NCI-H774 (cell line): ENCODE measurements around the gene KYAT1.

Source experiments
- DNase-seq: peaks from one replicate; lab custom pipeline; 2025; lab: John Stamatoyannopoulos, UW

The KYAT1 gene

DNA sequence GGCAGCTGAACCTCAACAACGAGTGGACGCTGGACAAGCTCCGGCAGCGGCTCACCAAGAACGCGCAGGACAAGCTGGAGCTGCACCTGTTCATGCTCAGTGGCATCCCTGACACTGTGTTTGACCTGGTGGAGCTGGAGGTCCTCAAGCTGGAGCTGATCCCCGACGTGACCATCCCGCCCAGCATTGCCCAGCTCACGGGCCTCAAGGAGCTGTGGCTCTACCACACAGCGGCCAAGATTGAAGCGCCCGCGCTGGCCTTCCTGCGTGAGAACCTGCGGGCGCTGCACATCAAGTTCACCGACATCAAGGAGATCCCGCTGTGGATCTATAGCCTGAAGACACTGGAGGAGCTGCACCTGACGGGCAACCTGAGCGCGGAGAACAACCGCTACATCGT lies 26.6 kb upstream of the KYAT1 start:
- no peak for DNase-seq

DNA sequence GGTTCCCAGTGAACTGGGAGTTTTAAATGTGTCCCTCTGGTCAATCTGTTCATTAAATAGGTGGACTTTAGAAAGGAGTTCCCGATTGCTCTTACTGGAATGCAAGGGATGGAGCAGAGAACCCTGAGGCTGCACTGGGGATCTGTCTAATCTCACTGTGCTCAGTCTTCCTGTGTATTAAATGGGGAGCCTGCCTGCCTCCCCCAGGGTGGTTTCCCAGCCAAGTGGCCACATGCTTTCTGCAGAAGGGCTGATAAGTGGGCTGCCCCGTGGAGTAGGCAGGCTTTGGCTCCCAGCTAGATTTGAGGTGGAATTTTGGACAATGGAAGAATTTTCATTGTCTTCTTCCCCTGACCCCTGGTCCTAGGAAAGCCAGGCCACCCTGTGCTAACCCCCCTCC lies 25.0 kb upstream of the KYAT1 start:
- DNase-seq: no peak

DNA sequence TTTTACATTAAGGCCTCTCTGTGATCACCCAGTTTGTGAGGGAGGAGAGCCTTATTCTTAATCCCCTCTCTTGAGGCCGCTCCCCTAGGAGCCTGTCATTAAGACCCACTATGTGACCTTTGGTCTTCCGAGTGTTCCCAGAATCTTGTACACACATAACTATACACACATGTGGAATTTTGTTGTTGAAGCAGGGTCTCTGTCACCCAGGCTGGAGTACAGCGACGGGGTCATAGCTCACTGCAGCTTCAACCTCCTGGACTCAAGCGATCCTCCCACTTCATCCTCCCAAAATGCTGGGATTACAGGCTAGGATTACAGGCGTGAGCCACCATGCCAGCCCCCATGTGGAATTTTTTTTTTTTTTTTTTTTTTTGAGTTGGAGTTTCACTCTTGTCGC lies 24.2 kb upstream of the KYAT1 start:
- no peak for DNase-seq

DNA sequence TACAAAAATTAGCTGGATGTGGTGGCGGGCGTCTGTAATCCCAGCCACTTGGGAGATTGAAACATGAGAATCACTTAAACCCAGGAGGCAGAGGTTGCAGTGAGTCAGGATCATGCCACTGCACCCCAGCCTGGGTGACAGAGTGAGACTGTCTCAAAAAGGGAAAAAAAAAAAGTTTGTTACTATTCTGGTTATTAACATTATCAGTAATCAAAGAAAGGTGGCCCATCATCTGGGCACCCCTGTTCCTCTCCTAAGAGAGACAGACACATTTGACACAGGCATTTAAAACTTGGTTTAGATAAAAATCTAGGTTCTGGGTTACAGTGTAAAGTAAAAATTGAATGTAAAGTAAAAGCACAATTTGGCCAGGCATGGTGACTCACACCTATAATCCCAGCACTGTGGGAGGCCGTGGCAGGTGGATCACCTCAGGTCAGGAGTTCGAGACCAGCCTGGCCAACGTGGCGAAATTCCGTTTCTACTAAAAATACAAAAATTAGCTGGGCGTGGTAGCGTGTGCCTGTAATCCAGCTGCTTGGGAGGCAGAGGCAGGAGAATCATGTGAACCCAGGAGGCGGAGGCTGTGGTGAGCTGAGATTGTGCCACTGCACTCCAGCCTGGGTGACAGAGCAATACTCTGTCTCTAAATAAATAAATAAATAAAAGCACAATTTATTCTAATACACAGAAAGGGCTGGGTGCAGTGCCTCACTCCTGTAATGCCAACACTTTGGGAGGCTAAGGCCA lies 22.3 kb upstream of the KYAT1 start:
- DNase-seq: no peak

DNA sequence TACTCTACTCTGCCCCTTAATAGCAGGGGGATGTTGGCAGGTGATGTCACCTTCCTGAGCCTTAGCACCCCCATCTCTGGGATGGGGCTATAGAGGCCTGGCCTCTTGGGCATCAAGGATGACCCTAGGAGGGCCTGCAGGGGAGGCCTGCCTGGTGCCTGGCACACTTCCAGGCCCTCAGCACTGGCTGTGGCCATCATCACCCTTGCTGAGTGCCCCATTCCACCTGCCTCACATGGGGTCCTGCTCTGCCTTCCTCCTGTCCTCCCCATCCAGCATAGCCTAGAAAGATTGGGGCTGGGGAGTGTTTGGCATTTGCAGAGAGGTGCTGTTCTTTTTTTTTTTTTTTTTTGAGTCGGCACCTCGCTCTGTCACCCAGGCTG lies 21.3 kb upstream of the KYAT1 start:
- no peak for DNase-seq

DNA sequence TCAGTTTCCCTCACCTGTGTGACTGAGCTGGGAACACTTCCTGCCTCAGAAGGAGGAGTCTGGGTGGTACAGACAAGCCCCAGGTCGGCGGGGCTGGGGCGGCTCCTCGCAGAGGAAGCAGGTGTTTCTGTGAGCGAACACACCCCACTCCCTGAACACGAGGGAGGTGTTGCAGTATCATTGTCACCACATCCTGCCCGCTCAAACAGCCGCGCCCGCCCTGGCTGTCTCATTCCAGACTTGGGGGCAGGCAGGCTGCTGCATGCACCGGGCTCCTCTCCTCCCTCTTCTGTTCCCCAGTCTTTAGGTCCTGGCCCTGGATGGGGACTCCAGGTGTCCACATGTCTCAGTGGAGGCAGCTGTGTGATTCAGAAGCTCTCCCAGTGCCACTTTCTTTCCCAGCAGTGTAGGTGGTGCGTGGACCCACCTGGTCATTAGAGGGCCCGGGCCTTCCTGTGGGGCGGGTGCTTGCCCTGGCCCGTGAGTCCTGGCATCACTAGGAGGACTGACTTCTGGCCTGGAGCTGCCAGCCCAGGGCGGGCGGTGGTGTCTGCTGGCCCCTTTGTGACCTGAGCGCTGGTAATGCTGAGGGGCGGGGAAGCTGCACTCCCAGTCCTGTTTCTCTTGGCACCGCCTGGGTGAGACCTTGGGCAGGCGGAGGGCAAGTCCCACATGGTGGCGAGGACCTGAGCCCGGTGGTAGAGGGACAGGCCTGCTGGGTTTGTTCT lies 20.8 kb upstream of the KYAT1 start:
- no peak for DNase-seq

DNA sequence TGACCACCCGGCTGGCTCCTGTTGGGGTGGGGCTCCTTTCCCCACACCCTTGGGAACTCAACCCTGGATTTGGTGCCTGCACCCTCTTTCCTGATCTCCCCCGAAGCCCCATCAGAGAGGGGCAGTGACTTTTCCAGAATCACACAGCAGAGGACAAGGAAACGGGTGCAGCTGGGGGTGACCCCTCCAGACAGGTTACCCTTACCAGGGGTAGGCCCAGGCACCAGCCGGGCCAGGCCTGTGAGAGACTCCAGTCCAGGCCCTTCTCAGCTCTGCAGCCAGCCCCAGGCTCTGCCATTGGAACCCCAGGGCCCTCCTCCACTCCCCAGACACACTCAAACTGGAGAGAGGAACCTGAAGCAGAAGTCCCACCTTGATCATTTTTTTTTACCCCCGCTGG lies 20.1 kb upstream of the KYAT1 start:
- no peak for DNase-seq

DNA sequence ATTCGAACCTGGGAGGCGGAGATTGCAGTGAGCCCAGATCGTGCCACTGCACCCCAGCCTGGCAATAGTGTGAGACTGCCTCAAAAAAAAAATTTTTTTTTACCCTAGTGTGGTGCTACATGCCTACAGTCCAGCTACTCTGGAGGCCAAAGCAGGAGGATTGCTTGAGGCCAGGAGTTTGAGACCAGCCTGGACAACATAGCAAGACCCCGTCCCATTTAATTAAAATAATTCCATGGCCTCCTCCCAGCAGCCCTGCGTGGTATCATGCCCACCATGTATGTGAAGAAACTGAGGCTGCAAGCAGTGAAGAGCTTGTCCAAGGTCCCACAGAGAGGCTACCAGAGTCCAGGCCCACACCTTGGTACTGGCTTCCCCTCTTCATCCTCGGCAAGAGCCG lies 19.6 kb upstream of the KYAT1 start:
- no peak for DNase-seq

DNA sequence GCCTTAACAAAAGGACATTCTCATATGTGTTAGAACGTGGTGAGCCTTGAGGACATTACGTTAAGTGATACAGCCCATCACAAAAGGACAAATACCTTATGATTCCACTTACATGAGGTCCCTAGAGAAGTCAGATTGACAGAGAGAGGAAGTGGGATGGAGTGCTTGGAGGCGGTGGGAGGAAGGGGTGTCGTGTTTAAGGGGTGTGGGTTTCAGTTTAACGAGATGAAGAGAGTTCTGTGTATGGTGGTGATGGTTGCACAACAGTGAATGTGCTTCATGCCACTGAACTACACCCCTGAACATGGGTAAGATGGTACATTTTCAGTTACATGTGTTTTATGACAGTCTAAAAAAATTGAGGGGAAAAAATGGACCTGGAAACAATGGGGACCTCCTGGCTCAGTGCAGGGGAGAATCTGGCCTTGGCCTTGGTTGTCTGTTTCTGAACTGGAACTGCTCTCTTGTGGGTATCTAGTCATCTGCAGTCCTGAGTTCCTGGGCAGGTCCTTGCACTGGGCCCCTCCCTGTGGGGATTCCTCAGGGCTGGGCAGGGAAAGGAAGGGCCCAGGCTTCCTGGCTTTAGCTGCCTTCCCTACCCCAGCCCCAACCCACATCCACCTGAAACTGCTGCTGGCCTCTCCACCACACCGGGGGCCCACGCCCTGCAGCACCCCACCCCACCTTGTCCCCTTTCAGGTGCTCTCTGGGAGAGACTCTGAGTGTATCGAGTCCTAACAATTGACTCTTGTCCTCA lies 18.0 kb upstream of the KYAT1 start:
- DNase-seq: no peak

DNA sequence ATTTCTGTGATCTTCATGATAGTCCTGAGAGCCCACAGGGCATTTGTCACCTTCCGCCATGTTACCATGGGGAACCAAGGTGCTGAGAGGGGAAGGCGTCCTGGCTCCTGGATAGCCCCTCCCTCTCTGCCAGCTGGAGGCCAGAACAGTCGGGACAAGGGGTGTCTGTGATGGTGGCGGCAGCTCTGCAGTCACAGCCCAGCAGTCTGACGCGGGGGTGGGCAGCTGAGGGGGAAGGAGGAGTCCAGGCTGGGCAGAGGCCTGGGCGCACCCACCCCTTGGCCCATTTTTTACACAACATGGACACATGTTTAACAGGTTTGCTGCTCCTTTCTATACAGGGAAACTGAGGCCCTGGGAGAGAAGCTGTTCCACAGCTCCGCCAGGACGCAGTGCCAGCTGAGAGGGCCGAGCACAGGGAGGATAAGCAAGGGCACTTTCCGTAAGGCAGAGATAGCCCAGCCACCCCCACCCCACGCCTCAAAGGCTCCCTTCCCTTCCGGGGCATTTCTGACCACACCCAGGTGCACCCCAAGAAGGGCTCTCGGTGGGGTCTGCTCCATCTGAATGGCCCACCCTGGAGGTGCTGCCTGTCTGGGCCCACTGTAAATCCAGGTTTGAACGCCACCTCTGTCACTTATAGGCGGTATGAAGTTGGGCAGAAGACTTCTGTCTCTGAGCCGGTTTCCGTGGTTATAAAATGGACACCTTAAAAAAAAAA lies 17.3 kb upstream of the KYAT1 start:
- DNase-seq: no peak

DNA sequence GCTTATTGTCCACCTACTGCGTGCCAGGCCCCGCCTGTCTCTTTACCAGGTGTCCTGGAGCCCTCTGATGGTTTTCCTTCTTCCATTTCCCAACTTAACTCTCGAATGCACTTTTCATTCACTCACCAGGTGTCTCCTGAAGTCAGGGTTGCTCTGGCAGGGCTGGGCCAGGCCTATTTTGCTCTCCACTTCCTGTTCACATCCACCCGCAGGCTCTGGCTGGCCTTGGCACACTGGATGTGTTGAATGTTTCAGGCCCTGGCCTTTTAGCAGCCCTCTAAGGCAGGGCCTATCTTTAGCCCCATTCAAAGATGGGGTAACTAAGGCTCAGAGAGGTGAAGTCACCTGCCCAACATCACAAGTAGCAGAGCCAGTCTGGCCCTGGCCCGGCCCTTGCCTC lies 16.6 kb upstream of the KYAT1 start:
- no peak for DNase-seq

DNA sequence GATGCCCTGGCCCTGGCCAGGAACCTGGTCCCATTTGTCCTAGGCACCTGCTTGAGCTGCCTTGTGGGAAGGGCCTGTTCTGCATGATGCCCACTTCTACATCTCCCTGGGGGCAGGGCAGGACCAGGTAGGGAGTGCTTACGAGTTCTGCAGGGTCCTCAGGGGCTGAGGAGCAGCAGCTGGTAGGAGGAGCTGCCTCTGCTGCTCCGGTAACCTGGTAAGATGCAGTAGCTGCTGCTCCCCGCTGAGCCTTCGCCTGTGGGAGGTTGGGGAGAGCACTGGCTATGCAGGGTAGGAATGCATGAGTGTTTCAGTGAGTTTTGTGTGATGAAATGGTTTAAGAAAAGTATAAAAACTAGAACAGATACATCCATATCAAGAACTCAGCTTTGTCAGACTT lies 13.8 kb upstream of the KYAT1 start:
- DNase-seq: no peak

DNA sequence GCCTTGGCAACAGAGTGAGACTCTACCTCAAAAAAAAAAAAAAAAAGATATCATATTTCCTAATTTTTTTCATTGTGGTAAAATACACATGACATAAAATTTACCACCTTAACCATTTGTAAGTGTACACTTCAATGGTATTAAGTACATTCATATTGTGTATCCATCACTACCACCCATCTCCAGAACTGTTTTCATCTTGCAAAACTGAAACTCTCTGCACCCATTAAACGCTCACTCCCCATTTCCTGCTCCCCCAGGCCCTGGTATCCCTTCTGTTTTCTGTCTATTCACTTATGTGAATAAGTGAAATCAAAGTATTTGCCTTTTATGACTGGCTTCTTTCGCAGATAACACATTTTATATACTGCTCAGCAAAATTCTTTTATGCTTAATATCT lies 13.0 kb upstream of the KYAT1 start:
- DNase-seq: no peak

DNA sequence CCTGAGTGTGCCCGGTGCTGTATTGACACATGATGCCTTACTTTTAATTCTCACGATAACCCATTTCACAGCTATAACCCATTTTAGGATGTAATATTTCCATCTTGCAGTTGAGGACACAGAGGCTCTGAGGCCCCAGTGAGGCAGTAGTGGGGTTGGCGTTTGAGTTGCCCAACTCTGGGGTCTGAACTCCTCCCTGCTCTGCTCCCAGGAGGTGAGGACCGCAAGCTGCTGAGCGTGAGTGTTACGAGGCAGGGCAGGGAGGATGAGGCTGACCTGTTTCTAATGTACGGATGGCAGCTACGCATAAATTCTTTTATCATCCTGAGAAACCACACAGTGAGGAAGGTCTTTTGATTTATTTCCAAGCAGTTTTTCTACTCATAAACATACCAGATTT lies 11.6 kb upstream of the KYAT1 start:
- no peak for DNase-seq

DNA sequence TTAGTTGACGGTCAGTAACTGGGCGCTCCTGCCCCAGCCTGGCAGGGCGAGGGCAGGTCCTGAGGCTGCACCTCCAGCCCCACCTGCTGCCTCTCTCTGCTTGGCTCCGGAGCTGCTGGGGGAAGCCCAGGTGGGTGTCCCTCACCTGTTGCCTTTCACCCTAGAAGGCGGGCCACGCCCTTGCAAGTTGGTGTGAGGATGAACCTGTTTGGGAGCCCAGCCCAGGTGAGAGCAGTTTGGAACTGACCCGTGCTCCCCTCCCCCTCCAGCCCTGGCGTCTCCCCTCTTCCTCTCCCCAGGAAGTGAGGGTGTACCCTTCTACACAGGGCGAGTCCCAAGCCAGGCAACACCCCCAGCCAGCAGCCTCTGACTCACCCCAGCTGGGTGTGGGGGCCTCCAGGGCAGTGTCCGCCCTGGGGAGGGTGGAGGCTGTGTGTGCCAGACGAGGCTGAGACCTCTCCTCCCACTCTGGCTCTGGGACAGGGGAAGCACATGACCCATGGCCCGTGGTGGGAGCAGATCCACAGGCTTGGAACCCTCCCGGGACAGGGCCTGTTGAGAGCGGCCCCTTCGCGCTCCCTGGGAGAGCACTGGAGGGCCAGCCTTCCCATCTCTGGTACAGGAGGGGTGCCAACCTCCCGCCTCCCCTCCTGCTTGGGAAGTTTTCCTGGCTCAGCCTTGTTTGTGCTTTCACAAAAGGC lies 10.6 kb upstream of the KYAT1 start:
- DNase-seq: no peak

DNA sequence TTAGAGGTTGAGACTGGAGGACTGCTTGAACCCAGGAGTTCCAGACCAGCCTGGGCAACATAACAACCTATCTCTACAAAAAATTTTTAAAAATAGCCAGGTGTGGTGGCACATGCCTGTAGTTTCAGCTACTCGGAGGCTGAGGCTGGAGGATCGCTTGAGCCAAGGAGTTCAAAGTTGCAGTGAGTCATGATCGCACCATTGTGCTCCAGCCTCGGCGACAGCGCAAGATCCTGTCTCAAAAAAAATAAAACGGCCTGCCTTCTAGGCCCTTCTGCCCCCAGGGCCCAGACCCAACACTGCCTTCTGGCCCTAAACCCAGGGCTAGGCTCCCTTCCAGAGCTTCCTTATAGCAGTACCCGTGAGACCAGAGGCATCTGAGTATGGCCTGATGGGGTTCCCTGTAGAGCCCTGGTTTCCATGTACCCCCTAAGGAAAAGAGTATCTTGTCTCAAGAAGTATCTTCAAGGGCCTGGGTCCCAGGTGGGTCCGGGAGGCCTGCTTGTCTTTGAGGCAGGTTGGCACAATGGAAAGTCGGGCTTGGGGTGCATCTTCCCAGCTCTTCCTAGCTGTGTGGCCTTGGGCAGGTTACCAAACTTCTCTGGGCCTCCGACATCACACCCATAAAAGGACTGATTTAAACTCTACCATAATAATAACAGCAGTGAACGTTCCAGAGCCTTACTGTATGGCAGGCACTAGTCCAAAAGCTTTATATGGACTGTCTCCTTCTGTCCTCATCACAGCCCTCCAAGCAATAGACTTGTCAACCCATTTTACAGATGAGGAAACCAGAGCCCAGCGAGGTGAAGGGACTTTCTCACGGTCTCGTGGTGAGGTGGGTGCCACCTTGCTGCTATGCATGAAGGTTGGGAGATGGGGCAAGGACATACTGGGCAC lies 9.8 kb upstream of the KYAT1 start:
- no peak for DNase-seq

DNA sequence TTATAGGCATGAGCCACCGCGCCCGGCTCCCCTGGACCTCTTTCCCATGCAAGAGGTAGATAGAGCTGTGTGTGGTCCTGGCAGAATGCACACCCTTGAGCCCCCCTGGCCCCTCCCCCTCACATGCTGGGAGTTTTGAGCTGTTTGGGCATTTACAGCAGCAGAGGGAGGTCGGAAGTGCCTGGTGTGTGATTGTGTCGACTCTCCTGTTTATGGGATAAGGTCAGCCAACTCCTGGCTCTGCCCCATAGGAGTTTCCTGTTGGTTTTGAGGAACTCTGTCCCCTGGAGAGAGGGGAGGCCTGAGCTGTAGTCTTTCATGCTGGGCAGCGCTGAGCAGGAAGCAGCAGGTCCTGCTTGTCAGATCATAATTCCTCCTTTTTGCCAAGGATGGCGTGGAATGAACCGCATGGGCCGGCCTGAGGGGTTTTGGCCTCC lies 6.2 kb upstream of the KYAT1 start:
- no peak for DNase-seq

DNA sequence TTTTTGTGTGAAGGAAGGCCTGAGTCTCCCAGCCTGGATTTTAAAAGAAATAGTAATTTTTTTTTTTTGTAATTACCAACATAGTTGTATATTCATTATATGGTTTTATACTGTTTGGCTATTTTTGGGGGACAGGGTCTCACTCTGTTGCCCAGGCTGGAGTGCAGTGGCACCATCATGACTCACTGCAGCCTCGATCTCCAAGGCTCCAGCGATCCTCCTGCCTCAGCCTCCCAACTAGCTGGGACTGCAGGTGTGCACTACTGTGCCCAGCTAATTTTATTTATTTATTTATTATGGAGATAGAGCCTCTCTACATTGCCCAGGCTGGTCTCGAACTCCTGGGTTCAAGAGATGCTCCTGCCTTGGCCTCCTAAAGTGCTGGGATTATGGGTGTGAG lies 5.3 kb upstream of the KYAT1 start:
- DNase-seq: no peak

DNA sequence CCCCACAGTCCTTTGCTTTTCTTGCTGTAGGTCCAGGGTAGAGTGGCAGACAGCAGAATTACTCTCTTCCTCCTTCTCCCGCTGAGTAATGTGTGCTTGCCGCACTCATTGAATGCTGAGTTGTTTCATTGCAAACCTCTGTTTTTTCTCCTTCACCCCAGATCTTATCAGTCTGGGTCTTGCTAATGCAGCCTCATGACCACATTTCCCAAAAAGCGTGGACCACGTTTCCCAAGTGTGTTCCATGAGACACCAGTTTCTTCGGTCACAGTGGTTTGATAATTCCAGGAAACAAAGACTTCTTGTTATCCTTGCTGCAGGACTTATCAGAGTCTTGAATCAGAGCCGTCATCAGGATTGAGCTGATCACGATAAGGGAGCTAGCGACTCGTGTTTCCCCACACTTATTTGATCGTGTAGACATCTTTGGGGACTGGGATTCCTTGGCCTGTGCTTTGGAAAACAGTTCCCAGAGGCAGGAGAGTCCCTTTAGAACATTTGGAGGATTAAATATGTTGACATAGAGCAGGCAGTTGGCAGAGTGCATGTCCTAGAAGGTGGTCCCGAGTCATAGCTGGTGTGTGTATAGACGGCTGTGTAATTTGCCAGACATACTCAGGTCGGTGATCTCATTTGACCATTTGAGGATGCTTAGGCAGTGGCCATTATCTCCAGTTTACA lies 4.6 kb upstream of the KYAT1 start:
- DNase-seq: no peak

DNA sequence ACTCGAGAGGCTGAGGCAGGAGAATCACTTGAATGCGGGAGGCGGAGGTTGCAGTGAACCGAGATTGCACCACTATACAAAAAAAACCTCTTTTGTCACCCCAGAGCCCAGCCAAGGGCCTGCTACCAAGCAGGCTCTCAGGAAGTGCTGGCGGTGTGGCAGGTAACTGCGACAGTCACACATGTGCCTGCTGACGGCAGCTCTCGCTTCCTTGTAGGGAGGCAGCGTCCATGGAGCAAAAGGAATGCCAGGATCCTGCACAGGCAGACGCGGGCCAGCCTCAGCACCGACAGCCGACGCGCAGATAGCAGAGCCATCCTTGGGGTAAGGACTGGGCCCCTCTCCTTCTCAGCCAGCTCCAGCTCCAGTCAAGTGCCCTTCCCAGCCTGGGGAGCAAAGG lies 4.0 kb upstream of the KYAT1 start:
- DNase-seq: no peak
